A549 (cell line): Measurements from ENCODE around the gene SH3BP2. TPM values are rescaled to one million over a fixed set of nuclear protein-coding genes. Genes with fewer than 3 reads are reported as not detected.

Experiments used
- ATAC-seq, 2 experiments: fragments of 200-7000 bp in 1 of 2; fragments of >200 bp in 1 of 2; cut with Nextera tagmentation in 1 of 2; cut with Tn5 transposase in 1 of 2; 3 replicates each; pipeline versions ENCODE4 v1.8.0 to v1.9.1; 2018 to 2020; ENCODE audit warnings: mild to moderate bottlenecking in 1 of 2, moderate library complexity in 1 of 2
- CTCF ChIA-PET: fragments of 300-600 bp; sonication (Branson Sonifier 250); formaldehyde crosslinking; extraction: SDS; loops from one replicate; lab custom pipeline; 2021; ENCODE audit warnings: antibody characterized with exemption, inconsistent platforms; lab: Yijun Ruan, JAX
- POLR2A ChIA-PET: fragments of 350-600 bp; formaldehyde crosslinking; extraction: SDS; loops from one replicate; lab custom pipeline; 2021; ENCODE audit warnings: antibody characterized with exemption, inconsistent platforms; lab: Yijun Ruan, JAX
- DNase-seq, 2 experiments: peaks; one replicate each; pipeline versions ENCODE4 v3.0.0 to v3.0.0-alpha.2; 2011 to 2016; ENCODE audit warnings: low read depth in 1 of 2, low spot score in 1 of 2
- FAIRE-seq: peaks from 2 replicates; lab custom pipeline; 2011; peaks lifted over from hg19 to GRCh38; lab: Jason Lieb, UNC
- H3K27ac ChIP-seq, 2 experiments: fragments of >200 bp; sonication (Bioruptor Twin); formaldehyde crosslinking; 3 replicates each; pipeline ENCODE4 v1.5.1; 2016 to 2017
- H3K4me1 ChIP-seq: fragments of >200 bp; sonication (Bioruptor Twin); formaldehyde crosslinking; 3 replicates; pipeline ENCODE4 v1.6.1; 2016
- H3K4me2 ChIP-seq: fragments of >200 bp; sonication (Bioruptor Twin); formaldehyde crosslinking; 3 replicates; pipeline ENCODE4 v1.6.1; 2016
- H3K4me3 ChIP-seq: fragments of >200 bp; sonication (Bioruptor Twin); formaldehyde crosslinking; 3 replicates; pipeline ENCODE4 v1.5.1; 2016
- H3K9me3 ChIP-seq: fragments of >200 bp; sonication (Bioruptor Twin); formaldehyde crosslinking; 3 replicates; pipeline ENCODE4 v1.6.1; 2016
- CBX2 ChIP-seq: fragments of 200-600 bp; sonication (generic); IDR thresholded peaks from 2 replicates; pipeline ENCODE4 v1.6.1; 2016; ENCODE audit warnings: low read depth, mild to moderate bottlenecking, borderline replicate concordance
- CBX8 ChIP-seq: fragments of 200-600 bp; sonication (generic); IDR thresholded peaks from 2 replicates; pipeline ENCODE4 v1.6.1; 2016
- EHF ChIP-seq: fragments of 250-450 bp; sonication (Bioruptor Pico); IDR thresholded peaks from 2 replicates; pipeline ENCODE4 v1.5.0; 2020; ENCODE audit warnings: mild to moderate bottlenecking
- EHMT2 ChIP-seq: fragments of 200-600 bp; sonication (generic); IDR thresholded peaks from 2 replicates; pipeline ENCODE4 v1.6.1; 2016; ENCODE audit warnings: antibody characterized with exemption, low read depth, mild to moderate bottlenecking, moderate library complexity
- EP300 ChIP-seq, 2 experiments: fragments of >200 bp; sonication (Bioruptor Twin); formaldehyde crosslinking; IDR thresholded peaks; 2 replicates in 1 of 2; 3 replicates in 1 of 2; pipeline ENCODE4 v1.6.1; 2016 to 2017
- FOSB ChIP-seq: fragments of 250-450 bp; sonication (Bioruptor Pico); IDR thresholded peaks from 2 replicates; pipeline ENCODE4 v1.5.0; 2020; ENCODE audit warnings: mild to moderate bottlenecking, moderate library complexity
- FOSL2 ChIP-seq, 2 experiments: fragments of 450-650 bp in 1 of 2; fragments of >200 bp in 1 of 2; sonication (Bioruptor Twin) in 1 of 2; formaldehyde crosslinking; IDR thresholded peaks; 2 replicates each; pipeline versions ENCODE4 v1.5.0 to v1.6.1; 2016 to 2020; ENCODE audit warnings: mild to moderate bottlenecking in 1 of 2, moderate library complexity in 1 of 2
- FOXS1 ChIP-seq: fragments of 250-450 bp; sonication (Bioruptor Pico); IDR thresholded peaks from 2 replicates; pipeline ENCODE4 v1.5.0; 2020; ENCODE audit warnings: mild to moderate bottlenecking, moderate library complexity
- GATA3 ChIP-seq: IDR thresholded peaks from 2 replicates; pipeline ENCODE4 v1.6.1; 2012; ENCODE audit warnings: borderline replicate concordance
- HOXA7 ChIP-seq: fragments of 250-450 bp; sonication (Bioruptor Pico); IDR thresholded peaks from 2 replicates; pipeline ENCODE4 v1.5.0; 2020; ENCODE audit warnings: mild to moderate bottlenecking, moderate library complexity
- HOXB13 ChIP-seq: fragments of 250-450 bp; sonication (Bioruptor Pico); IDR thresholded peaks from 2 replicates; pipeline ENCODE4 v1.5.0; 2020; ENCODE audit warnings: low read depth, mild to moderate bottlenecking, moderate library complexity
- JUN ChIP-seq, 2 experiments: fragments of >200 bp; sonication (Bioruptor Twin); formaldehyde crosslinking; IDR thresholded peaks; 2 replicates in 1 of 2; 3 replicates in 1 of 2; pipeline ENCODE4 v1.6.1; 2016 to 2017
- JUNB ChIP-seq: fragments of >200 bp; sonication (Bioruptor Twin); formaldehyde crosslinking; IDR thresholded peaks from 2 replicates; pipeline ENCODE4 v1.6.1; 2016
- KDM1A ChIP-seq: fragments of 200-600 bp; sonication (generic); IDR thresholded peaks from 2 replicates; pipeline ENCODE4 v1.6.1; 2016; ENCODE audit warnings: low read depth, mild to moderate bottlenecking
- MAFK ChIP-seq: fragments of 450-650 bp; IDR thresholded peaks from 2 replicates; pipeline ENCODE4 v1.6.1; 2014; ENCODE audit not compliant: partially characterized antibody
- NR3C1 ChIP-seq: fragments of >200 bp; sonication (Bioruptor Twin); formaldehyde crosslinking; IDR thresholded peaks from 3 replicates; pipeline ENCODE4 v1.6.1; 2017
- PHF8 ChIP-seq: fragments of 200-600 bp; sonication (generic); IDR thresholded peaks from 2 replicates; pipeline ENCODE4 v1.6.1; 2016; ENCODE audit warnings: low read depth, mild to moderate bottlenecking, antibody characterized with exemption, moderate library complexity, borderline replicate concordance
- POLR2A ChIP-seq: IDR thresholded peaks from 2 replicates; pipeline ENCODE4 v1.6.1; 2012; ENCODE audit warnings: mild to moderate bottlenecking, low read length
- POLR2AphosphoS2 ChIP-seq: conservative IDR thresholded peaks from 2 replicates; pipeline ENCODE4 v1.6.1; 2012; ENCODE audit warnings: low read length, improper control_type of control experiment, inconsistent platforms
- RARB ChIP-seq: fragments of 250-450 bp; sonication (Bioruptor Pico); IDR thresholded peaks from 2 replicates; pipeline ENCODE4 v1.8.0; 2021; ENCODE audit warnings: mild to moderate bottlenecking, moderate library complexity
- RCOR1 ChIP-seq: fragments of 150-350 bp; IDR thresholded peaks from 2 replicates; pipeline ENCODE4 v1.6.1; 2014; ENCODE audit warnings: antibody characterized with exemption, low read length, low read depth
- RFX5 ChIP-seq: fragments of 450-650 bp; IDR thresholded peaks from 2 replicates; pipeline ENCODE4 v1.7.1; 2014; ENCODE audit warnings: antibody characterized with exemption, mild to moderate bottlenecking, moderate library complexity
- SMC3 ChIP-seq: fragments of >200 bp; sonication (Bioruptor Twin); formaldehyde crosslinking; IDR thresholded peaks from 3 replicates; pipeline ENCODE4 v1.6.1; 2018; ENCODE audit warnings: inconsistent platforms
- TFCP2L1 ChIP-seq: fragments of 250-450 bp; sonication (Bioruptor Pico); IDR thresholded peaks from 2 replicates; pipeline ENCODE4 v1.5.0; 2021; ENCODE audit warnings: mild to moderate bottlenecking
- ZSCAN20 ChIP-seq: fragments of 250-450 bp; sonication (Bioruptor Pico); IDR thresholded peaks from 2 replicates; pipeline ENCODE4 v1.8.0; 2022; ENCODE audit warnings: mild to moderate bottlenecking, moderate library complexity
- WGBS: methylation state at CpG from one replicate; pipeline ENCODE4 v1.1.6; 2017; ENCODE audit errors: missing lambda C conversion rate; 5-methylcytosine and 5-hydroxymethylcytosine counted together
- polyA plus RNA-seq, 4 experiments: library from polyadenylated mRNA; depleted of rRNA in 3 of 4; stranded (reverse); fragments of >200 nt; fragmentation: RNase III in 1 of 4; extraction: RNeasy Plus Mini Kit Qiagen cat#74134 plus additional on column Dnase treatment in 1 of 4; gene quantifications; 2 replicates in 3 of 4; 3 replicates in 1 of 4; pipeline ENCODE4 v1.2.3, GENCODE V29; 2011 to 2017
- TF ChIP-seq, protein P1 (sequence below): fragments of 450-650 bp; IDR thresholded peaks from 2 replicates; pipeline ENCODE4 v1.6.1; 2014; ENCODE audit warnings: antibody characterized with exemption
- TF ChIP-seq, protein P2 (sequence below): IDR thresholded peaks from 2 replicates; pipeline ENCODE4 v1.6.1; 2012
- TF ChIP-seq, protein P3 (sequence below): fragments of >200 bp; sonication (Bioruptor Twin); formaldehyde crosslinking; IDR thresholded peaks from 3 replicates; pipeline ENCODE4 v1.6.1; 2016
- TF ChIP-seq, protein P4 (sequence below): fragments of 150-350 bp; IDR thresholded peaks from 2 replicates; pipeline ENCODE4 v1.6.1; 2014; ENCODE audit warnings: low read depth, mild to moderate bottlenecking, low read length
- TF ChIP-seq, protein P5 (sequence below): fragments of 200-600 bp; sonication (generic); IDR thresholded peaks from 2 replicates; pipeline ENCODE4 v1.6.1; 2016; ENCODE audit warnings: antibody characterized with exemption, mild to moderate bottlenecking, moderate library complexity
- TF ChIP-seq, protein P6 (sequence below): fragments of 250-450 bp; sonication (Bioruptor Pico); IDR thresholded peaks from 2 replicates; pipeline ENCODE4 v1.5.0; 2020; ENCODE audit warnings: low read depth, mild to moderate bottlenecking, moderate library complexity

SH3BP2 gene
- polyA plus RNA-seq, 2 of the 4 experiments (the other 2 are of a cell fraction): 4.4 to 6.0 TPM

DNA sequence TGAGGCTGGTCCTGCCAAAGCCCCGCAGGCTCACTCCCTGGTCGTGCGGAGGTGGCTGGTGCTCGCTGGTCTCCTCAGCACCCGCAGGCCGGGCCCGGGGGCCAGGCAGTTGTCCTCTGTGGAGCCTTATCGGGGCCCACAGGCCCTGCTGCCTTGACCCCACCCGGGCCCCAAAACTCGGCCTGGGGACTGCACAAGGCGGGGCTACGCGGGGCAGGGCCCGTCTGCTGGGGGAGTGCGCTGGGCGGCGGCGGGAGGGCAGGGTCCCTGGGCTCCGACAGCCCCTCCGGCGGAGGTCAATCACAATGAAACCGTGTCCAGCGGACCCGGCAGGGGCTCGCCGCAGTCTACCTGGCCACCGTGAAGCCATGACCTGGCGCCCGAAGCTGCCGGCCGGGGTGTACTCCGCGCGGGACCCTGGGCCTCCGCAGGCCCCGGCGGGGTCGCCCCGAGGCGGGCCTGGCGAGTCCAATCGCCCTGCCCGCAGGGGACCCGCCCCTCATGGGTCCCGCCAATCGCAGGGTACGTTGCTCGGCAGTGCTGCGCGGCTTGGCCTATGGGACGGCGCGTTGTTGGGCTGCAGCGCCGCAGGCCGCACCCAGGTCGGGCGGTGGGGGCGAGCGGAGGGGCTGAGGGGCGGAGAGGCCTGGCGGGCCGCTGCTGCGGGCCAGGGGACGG is 50.5 kb downstream of the SH3BP2 start, which contains the start of gene ADD1:
Gene ADD1, plus strand, starts transcription at position 582 of the 678 bp plus-strand sequence. CDS start 32,072 bp downstream, outside the sequence.
- CTCF ChIA-PET: no interaction called here
- POLR2A ChIA-PET: interaction anchor here (1.3 kb wide), 1 partner anchor 47 kb away, joined by 4 read pairs; no protein-coding TSS in a partner anchor
- WGBS: no CpG with 5 or more reads among the region's 65 CpGs
- DNase-seq (peak; percentile 89 to 90), FAIRE-seq (no peak), ATAC-seq (peak; percentile 98 to 99)
- H3K9me3 ChIP-seq: no peaks in the 10 kb centered on the region
- H3K27ac ChIP-seq: peak within 1 kb of the TSS; percentile 93 to 99
- H3K4me1 ChIP-seq: peaks cover 15% of the 10 kb centered on the region; the same call in 2 of the 3 replicates
- peak within 1 kb of the TSS; percentile 97 for H3K4me2 ChIP-seq
- H3K4me3 ChIP-seq: peak within 1 kb of the TSS; percentile 89
- TF ChIP-seq EHMT2: no peak
- no peak for TF ChIP-seq NR3C1
- no peak for TF ChIP-seq EHF (CRISPR knock-in tag)
- TF ChIP-seq, protein P1, sequence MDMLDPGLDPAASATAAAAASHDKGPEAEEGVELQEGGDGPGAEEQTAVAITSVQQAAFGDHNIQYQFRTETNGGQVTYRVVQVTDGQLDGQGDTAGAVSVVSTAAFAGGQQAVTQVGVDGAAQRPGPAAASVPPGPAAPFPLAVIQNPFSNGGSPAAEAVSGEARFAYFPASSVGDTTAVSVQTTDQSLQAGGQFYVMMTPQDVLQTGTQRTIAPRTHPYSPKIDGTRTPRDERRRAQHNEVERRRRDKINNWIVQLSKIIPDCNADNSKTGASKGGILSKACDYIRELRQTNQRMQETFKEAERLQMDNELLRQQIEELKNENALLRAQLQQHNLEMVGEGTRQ: no peak
- TF ChIP-seq, protein P2, sequence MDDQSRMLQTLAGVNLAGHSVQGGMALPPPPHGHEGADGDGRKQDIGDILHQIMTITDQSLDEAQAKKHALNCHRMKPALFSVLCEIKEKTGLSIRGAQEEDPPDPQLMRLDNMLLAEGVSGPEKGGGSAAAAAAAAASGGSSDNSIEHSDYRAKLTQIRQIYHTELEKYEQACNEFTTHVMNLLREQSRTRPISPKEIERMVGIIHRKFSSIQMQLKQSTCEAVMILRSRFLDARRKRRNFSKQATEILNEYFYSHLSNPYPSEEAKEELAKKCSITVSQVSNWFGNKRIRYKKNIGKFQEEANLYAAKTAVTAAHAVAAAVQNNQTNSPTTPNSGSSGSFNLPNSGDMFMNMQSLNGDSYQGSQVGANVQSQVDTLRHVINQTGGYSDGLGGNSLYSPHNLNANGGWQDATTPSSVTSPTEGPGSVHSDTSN: no peak
- no peak for TF ChIP-seq SMC3
- TF ChIP-seq JUNB: no peak
- TF ChIP-seq HOXA7 (CRISPR knock-in tag): no peak
- TF ChIP-seq RFX5: no peak
- TF ChIP-seq KDM1A: no peak
- TF ChIP-seq RCOR1: no peak
- TF ChIP-seq FOSL2 (IDR thresholded peaks at IDR 0.05): no peak
- TF ChIP-seq FOSL2 (CRISPR knock-in tag; IDR thresholded peaks at IDR 0.05): no peak
- TF ChIP-seq POLR2AphosphoS2: no peak
- TF ChIP-seq, protein P3, sequence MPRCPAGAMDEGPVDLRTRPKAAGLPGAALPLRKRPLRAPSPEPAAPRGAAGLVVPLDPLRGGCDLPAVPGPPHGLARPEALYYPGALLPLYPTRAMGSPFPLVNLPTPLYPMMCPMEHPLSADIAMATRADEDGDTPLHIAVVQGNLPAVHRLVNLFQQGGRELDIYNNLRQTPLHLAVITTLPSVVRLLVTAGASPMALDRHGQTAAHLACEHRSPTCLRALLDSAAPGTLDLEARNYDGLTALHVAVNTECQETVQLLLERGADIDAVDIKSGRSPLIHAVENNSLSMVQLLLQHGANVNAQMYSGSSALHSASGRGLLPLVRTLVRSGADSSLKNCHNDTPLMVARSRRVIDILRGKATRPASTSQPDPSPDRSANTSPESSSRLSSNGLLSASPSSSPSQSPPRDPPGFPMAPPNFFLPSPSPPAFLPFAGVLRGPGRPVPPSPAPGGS: 0 out of 3 replicates have a peak, but pooled peaks have one; percentile 49
- TF ChIP-seq POLR2A: peak; percentile 67
- TF ChIP-seq CBX8: no peak
- TF ChIP-seq, protein P4, sequence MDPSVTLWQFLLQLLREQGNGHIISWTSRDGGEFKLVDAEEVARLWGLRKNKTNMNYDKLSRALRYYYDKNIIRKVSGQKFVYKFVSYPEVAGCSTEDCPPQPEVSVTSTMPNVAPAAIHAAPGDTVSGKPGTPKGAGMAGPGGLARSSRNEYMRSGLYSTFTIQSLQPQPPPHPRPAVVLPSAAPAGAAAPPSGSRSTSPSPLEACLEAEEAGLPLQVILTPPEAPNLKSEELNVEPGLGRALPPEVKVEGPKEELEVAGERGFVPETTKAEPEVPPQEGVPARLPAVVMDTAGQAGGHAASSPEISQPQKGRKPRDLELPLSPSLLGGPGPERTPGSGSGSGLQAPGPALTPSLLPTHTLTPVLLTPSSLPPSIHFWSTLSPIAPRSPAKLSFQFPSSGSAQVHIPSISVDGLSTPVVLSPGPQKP: no peak
- no peak for TF ChIP-seq MAFK
- TF ChIP-seq, protein P5, sequence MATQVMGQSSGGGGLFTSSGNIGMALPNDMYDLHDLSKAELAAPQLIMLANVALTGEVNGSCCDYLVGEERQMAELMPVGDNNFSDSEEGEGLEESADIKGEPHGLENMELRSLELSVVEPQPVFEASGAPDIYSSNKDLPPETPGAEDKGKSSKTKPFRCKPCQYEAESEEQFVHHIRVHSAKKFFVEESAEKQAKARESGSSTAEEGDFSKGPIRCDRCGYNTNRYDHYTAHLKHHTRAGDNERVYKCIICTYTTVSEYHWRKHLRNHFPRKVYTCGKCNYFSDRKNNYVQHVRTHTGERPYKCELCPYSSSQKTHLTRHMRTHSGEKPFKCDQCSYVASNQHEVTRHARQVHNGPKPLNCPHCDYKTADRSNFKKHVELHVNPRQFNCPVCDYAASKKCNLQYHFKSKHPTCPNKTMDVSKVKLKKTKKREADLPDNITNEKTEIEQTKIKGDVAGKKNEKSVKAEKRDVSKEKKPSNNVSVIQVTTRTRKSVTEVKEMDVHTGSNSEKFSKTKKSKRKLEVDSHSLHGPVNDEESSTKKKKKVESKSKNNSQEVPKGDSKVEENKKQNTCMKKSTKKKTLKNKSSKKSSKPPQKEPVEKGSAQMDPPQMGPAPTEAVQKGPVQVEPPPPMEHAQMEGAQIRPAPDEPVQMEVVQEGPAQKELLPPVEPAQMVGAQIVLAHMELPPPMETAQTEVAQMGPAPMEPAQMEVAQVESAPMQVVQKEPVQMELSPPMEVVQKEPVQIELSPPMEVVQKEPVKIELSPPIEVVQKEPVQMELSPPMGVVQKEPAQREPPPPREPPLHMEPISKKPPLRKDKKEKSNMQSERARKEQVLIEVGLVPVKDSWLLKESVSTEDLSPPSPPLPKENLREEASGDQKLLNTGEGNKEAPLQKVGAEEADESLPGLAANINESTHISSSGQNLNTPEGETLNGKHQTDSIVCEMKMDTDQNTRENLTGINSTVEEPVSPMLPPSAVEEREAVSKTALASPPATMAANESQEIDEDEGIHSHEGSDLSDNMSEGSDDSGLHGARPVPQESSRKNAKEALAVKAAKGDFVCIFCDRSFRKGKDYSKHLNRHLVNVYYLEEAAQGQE: no peak
- no peak for TF ChIP-seq FOXS1 (CRISPR knock-in tag)
- TF ChIP-seq PHF8: peak; percentile 84
- TF ChIP-seq EP300 (IDR thresholded peaks at IDR 0.05): no peak
- no peak for TF ChIP-seq CBX2
- no peak for TF ChIP-seq ZSCAN20 (CRISPR knock-in tag)
- TF ChIP-seq, protein P6, sequence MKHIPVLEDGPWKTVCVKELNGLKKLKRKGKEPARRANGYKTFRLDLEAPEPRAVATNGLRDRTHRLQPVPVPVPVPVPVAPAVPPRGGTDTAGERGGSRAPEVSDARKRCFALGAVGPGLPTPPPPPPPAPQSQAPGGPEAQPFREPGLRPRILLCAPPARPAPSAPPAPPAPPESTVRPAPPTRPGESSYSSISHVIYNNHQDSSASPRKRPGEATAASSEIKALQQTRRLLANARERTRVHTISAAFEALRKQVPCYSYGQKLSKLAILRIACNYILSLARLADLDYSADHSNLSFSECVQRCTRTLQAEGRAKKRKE (CRISPR knock-in tag): no peak
- TF ChIP-seq HOXB13 (CRISPR knock-in tag): no peak
- peak in 1 of 2 experiments; percentile 65; a peak in 2 of 5 replicates for TF ChIP-seq JUN (IDR thresholded peaks at IDR 0.05)
- no peak for TF ChIP-seq RARB (CRISPR knock-in tag)
- no peak for TF ChIP-seq FOSB
- TF ChIP-seq GATA3: no peak
- TF ChIP-seq TFCP2L1 (CRISPR knock-in tag): no peak
